HEK293 (cell line): Measurements from ENCODE around the gene CEBPA.

Source experiments
- ZFP37 ChIP-seq: fragments of 450-650 bp; formaldehyde crosslinking; IDR thresholded peaks from 2 replicates; pipeline ENCODE4 v1.5.1; 2016; ENCODE audit warnings: missing biosample characterization, missing genetic modification characterization
- ZNF214 ChIP-seq: fragments of 450-650 bp; formaldehyde crosslinking; IDR thresholded peaks from 2 replicates; pipeline ENCODE4 v1.5.1; 2017; ENCODE audit warnings: missing biosample characterization, mild to moderate bottlenecking, missing genetic modification characterization, borderline replicate concordance
- TF ChIP-seq, protein P1 (sequence below): fragments of 450-650 bp; formaldehyde crosslinking; IDR thresholded peaks from 2 replicates; pipeline ENCODE4 v1.5.1; 2016; ENCODE audit warnings: missing biosample characterization, missing genetic modification characterization

- TF ChIP-seq ZFP37 (no peak), ZNF214 (tag by site-specific recombination) (no peak)
- TF ChIP-seq, protein P1, sequence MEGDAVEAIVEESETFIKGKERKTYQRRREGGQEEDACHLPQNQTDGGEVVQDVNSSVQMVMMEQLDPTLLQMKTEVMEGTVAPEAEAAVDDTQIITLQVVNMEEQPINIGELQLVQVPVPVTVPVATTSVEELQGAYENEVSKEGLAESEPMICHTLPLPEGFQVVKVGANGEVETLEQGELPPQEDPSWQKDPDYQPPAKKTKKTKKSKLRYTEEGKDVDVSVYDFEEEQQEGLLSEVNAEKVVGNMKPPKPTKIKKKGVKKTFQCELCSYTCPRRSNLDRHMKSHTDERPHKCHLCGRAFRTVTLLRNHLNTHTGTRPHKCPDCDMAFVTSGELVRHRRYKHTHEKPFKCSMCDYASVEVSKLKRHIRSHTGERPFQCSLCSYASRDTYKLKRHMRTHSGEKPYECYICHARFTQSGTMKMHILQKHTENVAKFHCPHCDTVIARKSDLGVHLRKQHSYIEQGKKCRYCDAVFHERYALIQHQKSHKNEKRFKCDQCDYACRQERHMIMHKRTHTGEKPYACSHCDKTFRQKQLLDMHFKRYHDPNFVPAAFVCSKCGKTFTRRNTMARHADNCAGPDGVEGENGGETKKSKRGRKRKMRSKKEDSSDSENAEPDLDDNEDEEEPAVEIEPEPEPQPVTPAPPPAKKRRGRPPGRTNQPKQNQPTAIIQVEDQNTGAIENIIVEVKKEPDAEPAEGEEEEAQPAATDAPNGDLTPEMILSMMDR: no peak
Observed at GRCh38 chr19:33288666-33289065, 13.7 kb downstream of the CEBPA start.
